Adrenal gland (tissue), 12 donors: ENCODE measurements around the gene CUEDC2. TPM values are rescaled to one million over a fixed set of nuclear protein-coding genes. Genes with fewer than 3 reads are reported as not detected.

Source experiments
- DNase-seq, 7 donors: peaks; one replicate each; pipeline ENCODE4 v3.0.0-alpha.2; 2019 to 2020
- H3K27ac ChIP-seq, 5 donors: fragments of 200-600 bp; sonication (generic) in 4 of 5; 1 replicate in 3 of 5; 2 replicates in 2 of 5; pipeline versions ENCODE4 v1.5.1 to v1.8.0; 2016 to 2020; ENCODE audit warnings: mild to moderate bottlenecking in 1 of 5
- H3K27me3 ChIP-seq: fragments of 200-600 bp; 2 replicates; pipeline ENCODE4 v1.8.0; 2021
- H3K36me3 ChIP-seq, 2 donors: fragments of 200-600 bp; replicated peaks in 1 of 2; 1 replicate in 1 of 2; 2 replicates in 1 of 2; pipeline versions ENCODE4 v1.5.1 to v1.8.0; 2018 to 2022
- H3K4me1 ChIP-seq, 2 donors: fragments of 200-600 bp; replicated peaks in 1 of 2; 1 replicate in 1 of 2; 2 replicates in 1 of 2; pipeline versions ENCODE4 v1.5.1 to v1.8.0; 2018 to 2021
- H3K4me3 ChIP-seq, 4 donors: fragments of 200-600 bp; sonication (generic) in 3 of 4; one replicate each; pipeline ENCODE4 v1.5.1; 2016 to 2018
- H3K9me3 ChIP-seq, 3 donors: fragments of 200-600 bp; sonication (generic) in 1 of 3; replicated peaks in 1 of 3; 1 replicate in 2 of 3; 2 replicates in 1 of 3; pipeline versions ENCODE4 v1.5.1 to v1.8.0; 2016 to 2021
- POLR2A ChIP-seq, 2 donors: fragments of 450-650 bp; IDR thresholded peaks; one replicate each; pipeline ENCODE4 v1.6.1; 2017; ENCODE audit warnings: antibody characterized with exemption in 2 of 2, mild to moderate bottlenecking in 2 of 2, moderate library complexity in 1 of 2
- WGBS, 4 donors: extraction: QIAGEN DNeasy Blood & Tissue Kit in 2 of 4; methylation state at CpG; one replicate each; pipeline versions ENCODE4 v1.1.5 to v1.1.7; 2013 to 2017; 5-methylcytosine and 5-hydroxymethylcytosine counted together
- intact Hi-C, 2 donors: fragments of 100-400 bp; cut with DNase I; formaldehyde crosslinking; loops; one replicate each; pipeline versions ENCODE4 v1.14.1 to v1.15.0; 2022 to 2023
- polyA plus RNA-seq, 3 donors: library from polyadenylated mRNA; stranded (reverse); fragments of 200-250 nt in 2 of 3; fragments of 350-450 nt in 1 of 3; fragmentation: Illumina TruSeq in 1 of 3; extraction: RNeasy Lipid Tissue Mini Kit (QIAGEN cat#74804) in 1 of 3; gene quantifications; one replicate each; pipeline ENCODE4 v1.2.3, GENCODE V29; 2013 to 2014
- total RNA-seq, 9 donors: library from RNA; depleted of rRNA in 4 of 9; stranded (reverse); fragments of >200 nt in 4 of 9; fragments of 120-200 nt in 1 of 9; fragmentation: NEBNext Ultra II Directional in 1 of 9; extraction: Animal tissue kit (Norgen Biotek cat#: 25700) in 1 of 9; gene quantifications; one replicate each; pipeline versions ENCODE4 v1.1.0 to v1.2.4, GENCODE V29; 2013 to 2023
- TF ChIP-seq, protein P1 (sequence below), 6 experiments: fragments of 450-650 bp in 4 of 6; fragments of 200-600 bp in 2 of 6; sonication (generic) in 1 of 6; IDR thresholded peaks; 1 replicate in 5 of 6; 2 replicates in 1 of 6; pipeline versions ENCODE4 v1.5.1 to v1.8.0; 2016 to 2021; ENCODE audit warnings: antibody characterized with exemption in 6 of 6, mild to moderate bottlenecking in 2 of 6, moderate library complexity in 1 of 6
- donor health status: healthy with polysubstance abuse.
- donor health status: Bipolar disorder and iron deficiency.
- donor health status: DM: yes; HTN: yes; CAD: no.
- donor health status: DM: no; HTN: no; CAD: no.
- donor health status: DM: no; HTN: no; CAD: no.
- donor health status: DM: yes; HTN: yes; CAD: no.

CUEDC2 gene
- total and polyA plus RNA-seq, 12 donors, result 70.2 to 115 (median 79.7) TPM

DNA sequence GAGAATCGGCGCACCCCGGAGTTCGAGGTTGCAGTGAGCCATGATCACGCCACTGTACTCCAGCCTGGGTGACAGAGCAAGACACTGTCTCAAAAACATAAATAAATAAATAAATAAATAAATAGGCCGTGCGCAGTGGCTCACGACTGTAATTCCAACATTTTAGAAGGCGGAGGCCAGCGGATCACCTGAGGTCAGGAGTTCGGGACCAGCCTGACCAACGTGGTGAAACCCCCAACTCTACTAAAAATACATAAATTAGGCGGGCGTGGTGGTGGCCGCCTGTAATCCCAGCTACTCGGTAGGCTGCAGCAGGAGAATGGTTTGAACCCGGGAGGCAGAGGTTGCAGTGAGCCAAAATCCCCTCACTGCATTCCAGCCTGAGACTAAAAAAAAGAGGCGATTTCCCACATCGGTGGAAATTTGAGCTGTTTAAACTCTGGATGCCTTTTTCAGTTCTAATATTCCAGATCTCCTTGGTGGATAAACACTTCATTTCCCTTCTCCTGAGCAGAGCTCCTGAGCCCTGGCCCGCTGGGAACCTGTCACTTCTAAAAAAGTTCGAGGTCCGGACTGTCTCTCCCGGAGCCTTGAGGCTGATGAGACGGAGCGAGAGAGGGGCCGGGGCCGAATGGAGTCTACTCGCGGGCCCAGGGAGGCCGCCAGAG, 38.8 kb downstream of the CUEDC2 start:
- TF ChIP-seq POLR2A (IDR thresholded peaks at IDR 0.05), result no peak
- TF ChIP-seq, protein P1, sequence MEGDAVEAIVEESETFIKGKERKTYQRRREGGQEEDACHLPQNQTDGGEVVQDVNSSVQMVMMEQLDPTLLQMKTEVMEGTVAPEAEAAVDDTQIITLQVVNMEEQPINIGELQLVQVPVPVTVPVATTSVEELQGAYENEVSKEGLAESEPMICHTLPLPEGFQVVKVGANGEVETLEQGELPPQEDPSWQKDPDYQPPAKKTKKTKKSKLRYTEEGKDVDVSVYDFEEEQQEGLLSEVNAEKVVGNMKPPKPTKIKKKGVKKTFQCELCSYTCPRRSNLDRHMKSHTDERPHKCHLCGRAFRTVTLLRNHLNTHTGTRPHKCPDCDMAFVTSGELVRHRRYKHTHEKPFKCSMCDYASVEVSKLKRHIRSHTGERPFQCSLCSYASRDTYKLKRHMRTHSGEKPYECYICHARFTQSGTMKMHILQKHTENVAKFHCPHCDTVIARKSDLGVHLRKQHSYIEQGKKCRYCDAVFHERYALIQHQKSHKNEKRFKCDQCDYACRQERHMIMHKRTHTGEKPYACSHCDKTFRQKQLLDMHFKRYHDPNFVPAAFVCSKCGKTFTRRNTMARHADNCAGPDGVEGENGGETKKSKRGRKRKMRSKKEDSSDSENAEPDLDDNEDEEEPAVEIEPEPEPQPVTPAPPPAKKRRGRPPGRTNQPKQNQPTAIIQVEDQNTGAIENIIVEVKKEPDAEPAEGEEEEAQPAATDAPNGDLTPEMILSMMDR (IDR thresholded peaks at IDR 0.05), result peak in 1 of 6 experiments; percentile 89
- Histone ChIP-seq H3K4me3 (peak overlapping the region in 3 of 4 donors; percentile 13 to 77 (median 72)), H3K36me3 (peaks cover 0 to 12% of the 10 kb centered on the region in 2 donors), H3K27me3 (no peaks in the 10 kb centered on the region), H3K27ac (peak overlapping the region; percentile 68 to 95 (median 91)), H3K9me3 (no peaks in the 10 kb centered on the region), H3K4me1 (peaks cover 10 to 18% of the 10 kb centered on the region in 2 donors)
- intact Hi-C loops, result no loop called here
- WGBS, 4 donors, result 27 to 41% (median 30%) methylated on average over 24 to 30 of the region's 30 CpGs
- no peak for DNase-seq

DNA sequence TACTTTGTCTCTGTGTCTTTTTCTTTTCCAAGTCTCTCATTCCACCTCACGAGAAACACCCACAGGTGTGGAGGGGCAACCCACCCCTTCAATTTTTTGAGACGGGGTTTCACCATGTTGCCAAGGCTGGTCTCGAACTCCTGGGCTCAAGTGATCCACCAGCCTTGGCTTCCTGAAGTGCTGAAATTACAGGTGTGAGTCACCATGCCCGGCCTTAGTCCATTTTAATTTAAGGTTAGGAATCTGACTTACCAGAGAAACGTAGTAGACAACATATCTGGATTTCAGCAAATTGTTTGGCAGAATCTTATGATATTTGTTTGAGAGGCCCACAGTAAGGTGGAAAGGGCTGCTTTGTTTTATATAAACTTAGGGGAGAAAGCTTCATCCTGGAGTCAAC, 40.1 kb downstream of the CUEDC2 start:
- TF ChIP-seq, protein P1 (IDR thresholded peaks at IDR 0.05), result no peak
- no peak for TF ChIP-seq POLR2A (IDR thresholded peaks at IDR 0.05)
- no peak overlapping the region for H3K27ac ChIP-seq

DNA sequence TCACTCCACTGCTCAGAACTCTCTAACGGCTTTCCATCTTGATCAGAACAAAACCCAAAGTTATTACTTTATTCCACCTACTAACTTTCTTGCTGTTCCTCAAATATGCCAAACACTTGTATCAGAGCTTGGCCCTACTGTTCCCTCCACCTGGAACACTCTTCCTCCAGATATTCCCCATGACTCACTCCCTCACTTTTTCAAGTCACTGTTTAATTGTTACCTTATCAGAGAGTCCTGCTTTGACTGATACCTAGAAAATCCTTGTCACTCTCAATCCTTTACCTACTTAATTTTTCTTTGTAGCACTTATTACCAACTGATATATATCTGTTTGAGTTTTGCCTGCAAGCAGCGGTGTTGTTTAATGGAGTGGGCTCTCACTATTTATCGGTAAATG, 42.5 kb downstream of the CUEDC2 start:
- WGBS, 4 donors, result 84 to 93% (median 88%) methylated on average over 3 of the region's 3 CpGs
- TF ChIP-seq, protein P1 (IDR thresholded peaks at IDR 0.05), result no peak
- no peak for TF ChIP-seq POLR2A (IDR thresholded peaks at IDR 0.05)
- H3K36me3 ChIP-seq, result no peaks in the 10 kb centered on the region
- no peaks in the 10 kb centered on the region for H3K9me3 ChIP-seq
- no peak for DNase-seq
- intact Hi-C loops, result no loop called here
- peaks cover 9 to 16% of the 10 kb centered on the region in 2 donors for H3K4me1 ChIP-seq
- no peaks in the 10 kb centered on the region for H3K27me3 ChIP-seq
- H3K4me3 ChIP-seq, result no peak overlapping the region
- H3K27ac ChIP-seq, result no peak overlapping the region

More for the DNA sequence above, 40.1 kb downstream of the CUEDC2 start:
- no peak for DNase-seq
- WGBS, 4 donors, result 66 to 73% (median 68%) methylated on average over 5 of the region's 5 CpGs
- peaks cover 10 to 18% of the 10 kb centered on the region in 2 donors for H3K4me1 ChIP-seq
- intact Hi-C loops, result no loop called here
- H3K9me3 ChIP-seq, result no peaks in the 10 kb centered on the region
- H3K36me3 ChIP-seq, result no peaks in the 10 kb centered on the region
- no peak overlapping the region for H3K4me3 ChIP-seq
- H3K27me3 ChIP-seq, result no peaks in the 10 kb centered on the region

DNA sequence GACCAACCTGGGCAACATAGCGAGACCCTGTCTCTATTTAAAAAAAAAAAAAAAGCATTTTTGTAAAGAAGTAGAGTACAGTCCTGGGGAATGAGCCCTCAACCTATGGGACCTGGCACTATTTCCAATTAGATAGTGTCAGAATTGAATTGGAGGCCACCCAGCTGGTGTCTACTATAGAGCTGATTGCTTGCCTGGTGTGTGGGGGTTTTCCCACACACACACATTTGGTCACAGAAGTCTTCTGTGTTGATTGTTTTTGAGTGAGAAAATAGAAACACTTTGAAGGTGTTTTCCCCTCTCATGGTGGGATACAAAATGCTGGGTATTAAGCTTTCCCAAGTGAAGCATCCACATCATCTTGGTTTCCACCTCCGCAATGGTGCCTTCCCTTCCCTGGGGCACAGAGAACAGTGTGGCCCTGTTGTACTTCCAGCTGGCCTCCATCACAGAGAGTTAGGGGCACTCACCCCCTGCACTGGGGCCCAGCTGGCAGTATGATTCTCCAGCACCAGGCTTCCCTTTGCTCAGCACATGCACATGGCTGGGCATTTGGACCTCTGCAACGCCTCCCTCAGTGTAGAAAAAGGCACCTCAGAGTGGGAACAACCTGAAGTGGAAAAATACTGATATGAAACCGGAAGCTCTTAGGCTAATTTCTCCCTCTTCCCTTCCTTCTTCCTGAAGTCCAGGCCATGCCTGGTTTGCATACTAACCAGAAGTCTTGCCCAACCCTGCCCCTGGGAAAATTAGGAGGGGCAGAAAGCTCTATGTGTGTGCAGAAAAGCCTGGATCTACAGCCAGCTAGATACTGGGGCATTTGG, 47.6 kb downstream of the CUEDC2 start:
- no peak overlapping the region for H3K4me3 ChIP-seq

More for the DNA sequence above, 47.6 kb downstream of the CUEDC2 start:
- DNase-seq, result peak in 1 of 7 donors; percentile 25
- no peaks in the 10 kb centered on the region for H3K27me3 ChIP-seq
- H3K4me1 ChIP-seq, result peaks cover 0 to 8% of the 10 kb centered on the region in 2 donors
- 58 to 76% (median 71%) methylated on average over 3 to 4 of the region's 4 CpGs for WGBS, 4 donors
- intact Hi-C loops, result no loop called here
- peak overlapping the region in 1 of 5 donors; percentile 49 for H3K27ac ChIP-seq
- TF ChIP-seq POLR2A (IDR thresholded peaks at IDR 0.05), result no peak
- TF ChIP-seq, protein P1 (IDR thresholded peaks at IDR 0.05), result no peak
- H3K9me3 ChIP-seq, result no peaks in the 10 kb centered on the region
- peaks cover 0 to 28% of the 10 kb centered on the region in 2 donors for H3K36me3 ChIP-seq
